Measurements from ENCODE around the gene PCDH11Y.
"Not testable (repeated sequence)": the region's sequence is repeated elsewhere in the genome, so short reads cannot be mapped to it uniquely, and the experiment has no call there.

- TF ChIP-seq CTCF, POLR2A (IDR thresholded peaks at IDR 0.05): not testable (repeated sequence)
Observed at GRCh38 chrY:5215116-5215515, 215.0 kb downstream of the PCDH11Y start.
